LNCAP (cell line): ENCODE measurements around the gene PAWR.

Experiments
- TF ChIP-seq, protein P1 (sequence below): fragments of 450-650 bp; IDR thresholded peaks from 2 replicates; pipeline ENCODE4 v1.5.1; 2017; ENCODE audit warnings: mild to moderate bottlenecking

PAWR gene

DNA sequence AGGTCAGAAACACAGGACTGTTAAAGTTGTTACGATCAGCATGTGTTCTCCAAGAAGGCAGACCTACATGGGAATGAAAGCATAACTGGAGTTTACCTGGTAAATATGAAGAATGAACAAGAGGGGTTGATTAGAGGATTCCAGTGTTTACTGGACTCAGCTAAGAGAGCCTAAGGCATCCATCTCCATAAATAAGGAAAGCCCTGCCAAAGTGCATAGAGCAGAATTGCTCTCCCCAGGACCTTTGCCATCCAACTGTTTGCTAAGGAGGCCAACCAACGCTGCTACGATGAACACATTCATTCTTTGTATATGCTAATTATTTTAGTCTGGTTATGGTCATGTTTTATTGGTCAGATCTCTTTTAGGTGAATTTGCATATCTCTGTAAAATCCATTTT is 17.1 kb upstream of the PAWR start:
- TF ChIP-seq, protein P1, sequence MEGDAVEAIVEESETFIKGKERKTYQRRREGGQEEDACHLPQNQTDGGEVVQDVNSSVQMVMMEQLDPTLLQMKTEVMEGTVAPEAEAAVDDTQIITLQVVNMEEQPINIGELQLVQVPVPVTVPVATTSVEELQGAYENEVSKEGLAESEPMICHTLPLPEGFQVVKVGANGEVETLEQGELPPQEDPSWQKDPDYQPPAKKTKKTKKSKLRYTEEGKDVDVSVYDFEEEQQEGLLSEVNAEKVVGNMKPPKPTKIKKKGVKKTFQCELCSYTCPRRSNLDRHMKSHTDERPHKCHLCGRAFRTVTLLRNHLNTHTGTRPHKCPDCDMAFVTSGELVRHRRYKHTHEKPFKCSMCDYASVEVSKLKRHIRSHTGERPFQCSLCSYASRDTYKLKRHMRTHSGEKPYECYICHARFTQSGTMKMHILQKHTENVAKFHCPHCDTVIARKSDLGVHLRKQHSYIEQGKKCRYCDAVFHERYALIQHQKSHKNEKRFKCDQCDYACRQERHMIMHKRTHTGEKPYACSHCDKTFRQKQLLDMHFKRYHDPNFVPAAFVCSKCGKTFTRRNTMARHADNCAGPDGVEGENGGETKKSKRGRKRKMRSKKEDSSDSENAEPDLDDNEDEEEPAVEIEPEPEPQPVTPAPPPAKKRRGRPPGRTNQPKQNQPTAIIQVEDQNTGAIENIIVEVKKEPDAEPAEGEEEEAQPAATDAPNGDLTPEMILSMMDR, result no peak

DNA sequence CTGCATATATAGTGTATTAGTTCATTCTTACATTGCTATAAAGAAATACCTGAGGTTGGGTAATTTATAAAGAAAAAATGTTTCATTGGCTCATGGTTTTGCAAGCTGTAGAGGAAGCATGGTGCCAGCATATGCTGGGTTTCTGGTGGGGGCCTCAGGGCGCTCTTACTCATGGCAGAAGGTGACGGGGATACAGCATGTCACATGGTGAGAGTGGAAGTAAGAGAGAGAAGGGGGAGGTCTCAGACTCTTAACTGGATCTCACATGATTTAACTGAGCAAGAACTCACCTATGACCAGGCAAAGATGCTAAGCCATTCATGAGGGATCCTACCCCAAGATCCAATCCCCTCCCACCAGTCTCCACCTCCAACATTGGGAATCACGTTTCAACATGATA is 15.9 kb upstream of the PAWR start:
- TF ChIP-seq, protein P1, result no peak

DNA sequence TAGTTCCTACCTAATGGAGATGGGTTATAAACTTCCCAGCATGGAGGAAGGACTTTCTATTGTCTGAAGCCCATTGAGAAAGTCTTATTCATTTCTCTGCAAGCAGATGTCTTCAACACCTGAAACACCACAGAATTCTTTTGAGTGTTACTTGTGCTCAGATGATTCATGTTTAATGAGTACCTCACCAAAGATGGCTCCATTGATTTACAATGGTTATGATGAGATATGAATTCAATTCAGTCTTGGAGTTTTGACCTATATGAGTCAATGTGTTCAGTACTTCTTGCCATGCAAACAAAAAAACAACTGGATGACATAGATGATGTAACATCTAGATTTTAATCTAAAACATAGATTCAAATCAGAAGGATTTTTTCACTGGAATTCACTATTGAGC is 15.4 kb upstream of the PAWR start:
- TF ChIP-seq, protein P1, result no peak

DNA sequence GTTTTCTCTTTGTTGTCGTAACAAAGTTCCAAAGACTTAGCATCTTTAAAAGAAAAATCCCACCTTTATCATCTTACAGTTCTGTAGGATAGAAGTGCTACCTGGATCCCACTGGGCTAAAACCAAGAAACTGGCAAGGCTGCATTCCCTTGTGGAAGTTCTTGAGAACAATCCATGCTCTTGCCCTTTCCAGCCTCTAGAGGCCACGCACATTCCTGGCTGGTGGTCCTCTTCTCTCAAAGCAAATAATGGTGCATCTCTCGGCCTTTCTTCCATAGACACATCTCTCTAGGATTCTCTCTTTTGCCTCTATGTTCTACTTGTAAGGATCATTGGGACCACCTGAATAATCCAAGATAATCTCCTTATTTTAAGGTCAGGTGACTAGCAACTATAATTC is 8.2 kb upstream of the PAWR start:
- TF ChIP-seq, protein P1, result no peak

DNA sequence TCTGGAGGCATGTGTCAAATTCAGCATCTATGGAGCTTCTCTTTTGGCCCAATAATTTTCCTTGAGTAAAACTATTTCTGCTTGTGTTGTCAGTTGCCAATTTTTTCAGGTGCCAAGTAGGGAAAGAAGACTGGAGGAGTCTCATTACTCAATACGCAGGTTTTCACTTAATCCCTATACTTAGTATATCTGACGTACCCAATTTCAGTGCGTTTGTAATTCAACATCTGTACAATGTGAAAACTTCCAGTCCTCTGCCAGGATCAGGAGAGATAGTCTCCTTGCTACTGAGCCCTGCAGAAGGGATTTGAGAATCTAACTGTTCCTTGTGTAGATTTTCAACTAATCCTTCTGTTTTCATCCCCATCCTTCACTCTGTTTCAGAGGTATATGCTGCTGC is 5.7 kb upstream of the PAWR start:
- TF ChIP-seq, protein P1, result no peak

DNA sequence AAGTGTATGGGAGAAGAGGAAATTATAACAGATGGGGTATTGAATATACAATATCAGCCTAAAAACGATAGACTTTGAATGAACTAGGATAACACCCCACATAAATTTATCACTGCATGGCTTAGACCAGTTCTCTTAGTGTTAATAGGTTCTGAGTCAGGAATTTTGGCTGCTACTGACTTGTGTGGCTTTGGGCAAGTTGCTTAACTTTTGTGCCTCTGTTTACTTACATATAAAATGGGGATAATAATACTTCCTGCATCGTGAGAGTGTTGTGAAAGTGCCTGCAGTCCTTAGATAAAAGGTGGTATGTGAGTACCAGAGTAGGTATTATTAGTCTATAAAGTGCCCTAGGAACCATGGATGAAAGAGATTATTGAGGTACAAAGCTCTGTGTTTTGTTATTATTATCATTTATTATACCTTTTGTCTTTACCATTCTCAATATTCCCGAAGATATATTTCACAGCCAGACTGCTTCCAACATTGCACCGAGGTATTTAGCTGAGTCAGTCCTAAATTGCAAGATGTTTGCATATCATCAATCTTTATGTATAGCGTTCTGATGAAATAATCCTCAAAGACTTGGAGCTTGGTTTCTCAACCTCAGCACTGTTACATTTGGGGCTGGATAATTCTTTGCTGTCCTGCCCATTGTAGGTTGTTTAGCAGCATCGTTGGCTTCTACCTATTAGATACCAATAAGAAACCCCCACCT is 2.3 kb upstream of the PAWR start:
- TF ChIP-seq, protein P1, result no peak

DNA sequence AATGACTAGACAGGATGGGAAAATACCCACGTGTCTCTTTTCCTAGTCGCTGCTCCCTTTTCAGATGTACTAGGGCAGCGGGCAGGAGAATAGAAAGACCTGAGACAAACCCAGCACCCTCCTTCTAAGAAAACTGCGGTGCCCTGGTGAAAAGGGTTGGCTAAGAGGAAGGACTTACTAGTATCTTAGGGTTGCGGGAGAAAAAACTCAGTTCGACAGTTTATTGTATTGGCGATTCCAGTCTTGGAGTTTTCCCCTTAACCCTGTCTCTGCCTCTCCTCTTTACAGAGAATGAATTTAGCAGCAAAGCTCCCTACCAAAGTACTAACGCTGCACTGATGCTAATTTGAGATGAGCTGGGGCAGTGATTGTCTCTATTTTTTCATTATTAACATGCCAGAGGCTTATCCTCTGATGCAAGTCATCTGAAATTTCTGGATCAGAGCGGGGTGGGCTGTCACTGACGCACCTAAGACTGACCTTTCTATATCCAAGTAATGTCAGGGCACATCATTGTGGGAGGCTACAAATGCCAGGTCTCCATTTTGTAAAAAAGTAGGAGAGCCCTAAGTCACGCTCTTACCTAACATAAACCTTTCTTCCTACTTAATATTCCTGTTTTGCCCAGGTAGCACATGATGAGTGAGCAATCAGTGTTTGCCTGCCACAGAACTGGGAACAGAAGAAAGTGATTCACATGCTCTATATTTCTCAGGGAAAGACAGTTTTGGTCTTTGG is 916 bp upstream of the PAWR start:
- TF ChIP-seq, protein P1, result no peak
